Gastroesophageal sphincter (tissue), 3 donors: ENCODE measurements around the gene ZNF512B.

Source experiments
- EP300 ChIP-seq: sonication (generic); formaldehyde crosslinking; IDR thresholded peaks from one replicate; pipeline ENCODE4 v1.6.1; 2017; ENCODE audit warnings: antibody characterized with exemption, mild to moderate bottlenecking
- POLR2A ChIP-seq, 2 donors: fragments of 450-650 bp; IDR thresholded peaks; one replicate each; pipeline ENCODE4 v1.6.1; 2017; ENCODE audit warnings: antibody characterized with exemption in 2 of 2, mild to moderate bottlenecking in 2 of 2, moderate library complexity in 1 of 2
- POLR2AphosphoS5 ChIP-seq: sonication (generic); formaldehyde crosslinking; IDR thresholded peaks from one replicate; pipeline ENCODE4 v1.6.1; 2017; ENCODE audit warnings: antibody characterized with exemption
- TF ChIP-seq, protein P1 (sequence below), 4 experiments: fragments of 200-600 bp in 2 of 4; fragments of 450-650 bp in 2 of 4; sonication (generic) in 1 of 4; IDR thresholded peaks; one replicate each; pipeline ENCODE4 v1.5.1; 2017 to 2019; ENCODE audit warnings: antibody characterized with exemption in 4 of 4, mild to moderate bottlenecking in 2 of 4, moderate library complexity in 2 of 4

GRCh38 chr20:63980806-63981728 is 11.3 kb upstream of the ZNF512B start, which contains the start of gene PRPF6:
- TF ChIP-seq POLR2AphosphoS5 (peak; percentile 92), POLR2A (IDR thresholded peaks at IDR 0.05) (peak; percentile 74 to 75), EP300 (no peak)
- TF ChIP-seq, protein P1, sequence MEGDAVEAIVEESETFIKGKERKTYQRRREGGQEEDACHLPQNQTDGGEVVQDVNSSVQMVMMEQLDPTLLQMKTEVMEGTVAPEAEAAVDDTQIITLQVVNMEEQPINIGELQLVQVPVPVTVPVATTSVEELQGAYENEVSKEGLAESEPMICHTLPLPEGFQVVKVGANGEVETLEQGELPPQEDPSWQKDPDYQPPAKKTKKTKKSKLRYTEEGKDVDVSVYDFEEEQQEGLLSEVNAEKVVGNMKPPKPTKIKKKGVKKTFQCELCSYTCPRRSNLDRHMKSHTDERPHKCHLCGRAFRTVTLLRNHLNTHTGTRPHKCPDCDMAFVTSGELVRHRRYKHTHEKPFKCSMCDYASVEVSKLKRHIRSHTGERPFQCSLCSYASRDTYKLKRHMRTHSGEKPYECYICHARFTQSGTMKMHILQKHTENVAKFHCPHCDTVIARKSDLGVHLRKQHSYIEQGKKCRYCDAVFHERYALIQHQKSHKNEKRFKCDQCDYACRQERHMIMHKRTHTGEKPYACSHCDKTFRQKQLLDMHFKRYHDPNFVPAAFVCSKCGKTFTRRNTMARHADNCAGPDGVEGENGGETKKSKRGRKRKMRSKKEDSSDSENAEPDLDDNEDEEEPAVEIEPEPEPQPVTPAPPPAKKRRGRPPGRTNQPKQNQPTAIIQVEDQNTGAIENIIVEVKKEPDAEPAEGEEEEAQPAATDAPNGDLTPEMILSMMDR (IDR thresholded peaks at IDR 0.05): peak in 3 of 4 experiments; percentile 78 to 93 (median 81)
